ENCODE measurements around the gene PLEKHG4B.

PLEKHG4B gene

GRCh38 chr5:188488-189481, 96.8 kb downstream of the PLEKHG4B start:
- FAIRE-seq (no peak), DNase-seq (ENCODE audit: insufficient read length, low spot score) (peak; percentile 89)
- TF ChIP-seq CTCF (IDR thresholded peaks at IDR 0.05; ENCODE audit: insufficient read depth, missing control alignments) = peak; percentile 69

GRCh38 chr5:189486-189885, 97.5 kb downstream of the PLEKHG4B start:
- DNase-seq (ENCODE audit: insufficient read length, low spot score) (no peak), FAIRE-seq (no peak)
- TF ChIP-seq CTCF (IDR thresholded peaks at IDR 0.05; ENCODE audit: insufficient read depth, missing control alignments) = no peak

- DNase-seq (ENCODE audit: insufficient read length, low spot score) (no peak), FAIRE-seq (no peak)
- no peak for TF ChIP-seq CTCF (IDR thresholded peaks at IDR 0.05; ENCODE audit: insufficient read depth, missing control alignments)
Measured at GRCh38 chr5:189976-190365, 98.0 kb downstream of the PLEKHG4B start.

- no peak for FAIRE-seq
- no peak for DNase-seq (ENCODE audit: insufficient read length, low spot score)
- TF ChIP-seq CTCF (IDR thresholded peaks at IDR 0.05; ENCODE audit: insufficient read depth, missing control alignments) = no peak
Measured at GRCh38 chr5:190366-191035, 98.5 kb downstream of the PLEKHG4B start.

- no peak for DNase-seq (ENCODE audit: insufficient read length, low spot score)
- FAIRE-seq = no peak
- TF ChIP-seq CTCF (IDR thresholded peaks at IDR 0.05; ENCODE audit: insufficient read depth, missing control alignments) = no peak
Measured at GRCh38 chr5:191036-191948, 99.3 kb downstream of the PLEKHG4B start, which contains the start of gene LRRC14B. LRRC14B (plus strand) TSS chr5:191495; CDS start chr5:191539, 44 bp downstream.

GRCh38 chr5:191949-192690, 100.2 kb downstream of the PLEKHG4B start:
- DNase-seq (ENCODE audit: insufficient read length, low spot score) (no peak), FAIRE-seq (no peak)
- no peak for TF ChIP-seq CTCF (IDR thresholded peaks at IDR 0.05; ENCODE audit: insufficient read depth, missing control alignments)

Measured in D721Med (cell line).